Measurements from ENCODE around the gene CDH13. TPM values are rescaled to one million over a fixed set of nuclear protein-coding genes. Genes with fewer than 3 reads are reported as not detected.

CDH13 gene
- total RNA-seq, 3 donors from 2014 or later = 4.9 to 11.2 (median 9.8) TPM

- DNase-seq = peak in 1 of 3 donors; percentile 14
- no peaks in the 10 kb centered on the region for H3K9me3 ChIP-seq
- H3K36me3 ChIP-seq (ENCODE audit: low read depth) = no peaks in the 10 kb centered on the region
- peak; percentile 20 for ATAC-seq
- H3K4me1 ChIP-seq (ENCODE audit: low read depth) = no peaks in the 10 kb centered on the region
- no peak overlapping the region for H3K4me3 ChIP-seq
- no peak for TF ChIP-seq CTCF (IDR thresholded peaks at IDR 0.05)
- intact Hi-C loops (cut with DNase I, micrococcal nuclease) = no loop called here
Observed at GRCh38 chr16:82699711-82700495, 73.1 kb downstream of the CDH13 start.

GRCh38 chr16:82700541-82701235 is 73.9 kb downstream of the CDH13 start:
- Histone ChIP-seq H3K4me1 (ENCODE audit: low read depth) (no peaks in the 10 kb centered on the region), H3K36me3 (ENCODE audit: low read depth) (no peaks in the 10 kb centered on the region), H3K4me3 (no peak overlapping the region), H3K9me3 (no peaks in the 10 kb centered on the region)
- intact Hi-C loops (cut with DNase I, micrococcal nuclease) = no loop called here
- no peak for TF ChIP-seq CTCF (IDR thresholded peaks at IDR 0.05)
- no peak for ATAC-seq
- DNase-seq = no peak

GRCh38 chr16:82701442-82701955 is 74.7 kb downstream of the CDH13 start:
- no peak for TF ChIP-seq CTCF (IDR thresholded peaks at IDR 0.05)
- DNase-seq (no peak), ATAC-seq (no peak)
- no peaks in the 10 kb centered on the region for H3K9me3 ChIP-seq
- intact Hi-C loops (cut with DNase I, micrococcal nuclease) = no loop called here
- no peaks in the 10 kb centered on the region for H3K4me1 ChIP-seq (ENCODE audit: low read depth)
- H3K36me3 ChIP-seq (ENCODE audit: low read depth) = no peaks in the 10 kb centered on the region
- H3K4me3 ChIP-seq = no peak overlapping the region

GRCh38 chr16:82703161-82703560 is 76.4 kb downstream of the CDH13 start:
- ATAC-seq (no peak), DNase-seq (no peak)
- Histone ChIP-seq H3K36me3 (ENCODE audit: low read depth) (no peaks in the 10 kb centered on the region), H3K4me3 (no peak overlapping the region), H3K9me3 (no peaks in the 10 kb centered on the region), H3K4me1 (ENCODE audit: low read depth) (no peaks in the 10 kb centered on the region)
- no peak for TF ChIP-seq CTCF (IDR thresholded peaks at IDR 0.05)
- intact Hi-C loops (cut with DNase I, micrococcal nuclease) = no loop called here

- TF ChIP-seq CTCF (IDR thresholded peaks at IDR 0.05) = no peak
- ATAC-seq = no peak
- H3K9me3 ChIP-seq = no peaks in the 10 kb centered on the region
- intact Hi-C loops (cut with DNase I, micrococcal nuclease) = no loop called here
- DNase-seq = no peak
- H3K4me1 ChIP-seq (ENCODE audit: low read depth) = no peaks in the 10 kb centered on the region
- no peak overlapping the region for H3K4me3 ChIP-seq
- no peaks in the 10 kb centered on the region for H3K36me3 ChIP-seq (ENCODE audit: low read depth)
Observed at GRCh38 chr16:82703871-82704768, 77.4 kb downstream of the CDH13 start.

Measured in mucosa of descending colon (tissue), 3 donors.